Common myeloid progenitor, CD34-positive (primary cell): ENCODE results near the gene EPSTI1.
"Not testable (repeated sequence)": the region's sequence is repeated elsewhere in the genome, so short reads cannot be mapped to it uniquely, and the experiment has no call there.

Experiments used
- CTCF ChIA-PET: fragments of 350-600 bp; sonication (Branson Sonifier 250); formaldehyde crosslinking; loops from one replicate; lab custom pipeline; 2021; ENCODE audit warnings: antibody characterized with exemption; lab: Charles Lee
- POLR2A ChIA-PET: fragments of 350-600 bp; sonication (Branson Sonifier 250); formaldehyde crosslinking; loops from one replicate; lab custom pipeline; 2021; ENCODE audit warnings: antibody characterized with exemption; lab: Charles Lee
- DNase-seq, 3 donors: peaks; one replicate each; pipeline versions ENCODE4 v3.0.0 to v3.0.0-alpha.2; 2013
- H3K27ac ChIP-seq, 2 experiments: 1 replicate in 1 of 2; 2 replicates in 1 of 2; pipeline ENCODE4 v1.7.0; 2013; ENCODE audit warnings: inconsistent platforms in 2 of 2, low read length in 2 of 2, mild to moderate bottlenecking in 2 of 2, low read depth in 1 of 2, moderate library complexity in 1 of 2; ENCODE audit not compliant: severe bottlenecking in 2 of 2, insufficient read depth in 1 of 2, poor library complexity in 1 of 2
- H3K27me3 ChIP-seq, 5 experiments: replicated peaks in 2 of 5; 1 replicate in 3 of 5; 2 replicates in 2 of 5; pipeline versions ENCODE4 v1.6.1 to v1.7.0; 2013; ENCODE audit warnings: low read length in 4 of 5, mild to moderate bottlenecking in 2 of 5, moderate library complexity in 2 of 5, inconsistent platforms in 1 of 5; ENCODE audit not compliant: insufficient read depth in 5 of 5, control insufficient read depth in 4 of 5
- H3K36me3 ChIP-seq, 4 experiments: 1 replicate in 2 of 4; 2 replicates in 2 of 4; pipeline versions ENCODE4 v1.6.1 to v1.7.0; 2013; ENCODE audit warnings: low read length in 3 of 4, control low read depth in 1 of 4, mild to moderate bottlenecking in 1 of 4; ENCODE audit not compliant: control insufficient read depth in 4 of 4, insufficient read depth in 4 of 4
- H3K4me1 ChIP-seq, 4 experiments: 1 replicate in 3 of 4; 2 replicates in 1 of 4; pipeline versions ENCODE4 v1.6.1 to v1.7.1; 2013; ENCODE audit warnings: low read length in 3 of 4, mild to moderate bottlenecking in 3 of 4, control low read depth in 1 of 4, inconsistent platforms in 1 of 4, moderate library complexity in 1 of 4; ENCODE audit not compliant: control insufficient read depth in 4 of 4, insufficient read depth in 4 of 4; ENCODE audit errors: control extremely low read depth in 1 of 4
- H3K4me3 ChIP-seq, 7 experiments: 1 replicate in 4 of 7; 2 replicates in 3 of 7; pipeline versions ENCODE4 v1.5.1 to v1.7.0; 2013; ENCODE audit warnings: mild to moderate bottlenecking in 7 of 7, low read length in 6 of 7, moderate library complexity in 6 of 7, inconsistent platforms in 2 of 7, low read depth in 2 of 7, control low read depth in 1 of 7; ENCODE audit not compliant: insufficient read depth in 4 of 7, control insufficient read depth in 1 of 7; ENCODE audit errors: extremely low read depth in 1 of 7
- H3K9me3 ChIP-seq, 5 experiments: 1 replicate in 4 of 5; 2 replicates in 1 of 5; pipeline versions ENCODE4 v1.6.1 to v1.7.1; 2013; ENCODE audit warnings: low read length in 4 of 5, mild to moderate bottlenecking in 2 of 5, inconsistent platforms in 1 of 5, low read depth in 1 of 5, moderate library complexity in 1 of 5; ENCODE audit not compliant: control insufficient read depth in 4 of 5, insufficient read depth in 2 of 5; ENCODE audit errors: control extremely low read depth in 1 of 5
- WGBS: methylation state at CpG from one replicate; pipeline ENCODE4 v1.1.5; 2013; ENCODE audit not compliant: insufficient coverage; 5-methylcytosine and 5-hydroxymethylcytosine counted together

The EPSTI1 gene

GRCh38 chr13:42865768-42866102 lies 126.3 kb downstream of the EPSTI1 start:
- no peaks in the 10 kb centered on the region for H3K36me3 ChIP-seq
- H3K9me3 ChIP-seq: no peaks in the 10 kb centered on the region
- no peak overlapping the region for H3K27ac ChIP-seq
- ChIA-PET CTCF (no interaction called here), POLR2A (no interaction called here)
- H3K4me3 ChIP-seq: no peak overlapping the region
- DNase-seq: no peak
- no peaks in the 10 kb centered on the region for H3K4me1 ChIP-seq
- no peaks in the 10 kb centered on the region for H3K27me3 ChIP-seq
- no CpG with 5 or more reads among the region's 2 CpGs for WGBS

- ChIA-PET POLR2A (no interaction called here), CTCF (interaction anchor here (0.9 kb wide), 1 partner anchor 11 kb away, joined by 3 read pairs; no protein-coding TSS in a partner anchor)
- no peak overlapping the region for H3K4me3 ChIP-seq
- no peaks in the 10 kb centered on the region for H3K27me3 ChIP-seq
- 93% methylated on average over 9 of the region's 10 CpGs for WGBS
- no peak overlapping the region for H3K27ac ChIP-seq
- no peaks in the 10 kb centered on the region for H3K4me1 ChIP-seq
- H3K9me3 ChIP-seq: no peaks in the 10 kb centered on the region
- DNase-seq: no peak
- H3K36me3 ChIP-seq: no peaks in the 10 kb centered on the region
These were observed 126.9 kb downstream of the EPSTI1 start for GRCh38 chr13:42864952-42865767.

GRCh38 chr13:42862370-42862769 lies 129.7 kb downstream of the EPSTI1 start:
- H3K9me3 ChIP-seq, DNase-seq, POLR2A ChIA-PET, H3K4me1 ChIP-seq, H3K36me3 ChIP-seq, H3K27ac ChIP-seq, H3K27me3 ChIP-seq, H3K4me3 ChIP-seq: not testable (repeated sequence)
- 100% methylated on average over 2 of the region's 2 CpGs for WGBS
- CTCF ChIA-PET: interaction anchor here (1.0 kb wide), 1 partner anchor 25 kb away, joined by 3 read pairs; no protein-coding TSS in a partner anchor

DNA sequence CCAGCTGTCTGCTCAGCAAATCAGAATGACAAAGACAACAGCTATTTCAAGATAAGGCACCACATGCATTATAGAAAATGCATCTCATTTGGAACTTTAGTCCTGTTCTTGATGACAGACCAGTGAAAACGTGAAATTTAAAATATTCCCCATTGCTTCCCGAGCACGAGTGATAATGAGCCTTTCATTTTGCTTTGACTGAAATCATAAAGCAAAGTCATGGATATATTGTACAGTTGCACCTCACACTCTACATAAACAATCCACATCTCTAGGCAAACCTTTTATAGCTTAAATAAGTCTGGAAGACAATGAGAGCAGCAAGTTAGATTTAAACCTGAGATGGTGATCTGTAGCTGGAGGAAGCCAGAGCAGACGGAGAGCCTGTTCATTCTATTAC lies 131.6 kb downstream of the EPSTI1 start:
- Histone ChIP-seq H3K36me3 (no peaks in the 10 kb centered on the region), H3K4me1 (no peaks in the 10 kb centered on the region), H3K4me3 (no peak overlapping the region), H3K27me3 (no peaks in the 10 kb centered on the region), H3K9me3 (no peaks in the 10 kb centered on the region), H3K27ac (no peak overlapping the region)
- WGBS: 100% methylated on average over 1 of the region's 4 CpGs
- CTCF ChIA-PET: interaction anchor here (1.4 kb wide), 1 partner anchor 56 kb away, joined by 3 read pairs; no protein-coding TSS in a partner anchor
- no peak for DNase-seq
- POLR2A ChIA-PET: no interaction called here

GRCh38 chr13:42859760-42860159 lies 132.3 kb downstream of the EPSTI1 start:
- H3K4me3 ChIP-seq: no peak overlapping the region
- ChIA-PET POLR2A (no interaction called here), CTCF (no interaction called here)
- no peaks in the 10 kb centered on the region for H3K36me3 ChIP-seq
- no peaks in the 10 kb centered on the region for H3K9me3 ChIP-seq
- no peaks in the 10 kb centered on the region for H3K4me1 ChIP-seq
- H3K27me3 ChIP-seq: no peaks in the 10 kb centered on the region
- no CpG with 5 or more reads among the region's 2 CpGs for WGBS
- H3K27ac ChIP-seq: no peak overlapping the region
- DNase-seq: no peak

GRCh38 chr13:42855410-42855809 lies 136.6 kb downstream of the EPSTI1 start:
- no peak for DNase-seq
- H3K4me1 ChIP-seq: no peaks in the 10 kb centered on the region
- CTCF ChIA-PET: no interaction called here
- no peak overlapping the region for H3K4me3 ChIP-seq
- no peaks in the 10 kb centered on the region for H3K36me3 ChIP-seq
- 100% methylated on average over 6 of the region's 7 CpGs for WGBS
- POLR2A ChIA-PET: interaction anchor here (0.5 kb wide), 1 partner anchor 1255 kb away, joined by 3 read pairs; no protein-coding TSS in a partner anchor
- H3K27me3 ChIP-seq: no peaks in the 10 kb centered on the region
- no peak overlapping the region for H3K27ac ChIP-seq
- H3K9me3 ChIP-seq: no peaks in the 10 kb centered on the region

GRCh38 chr13:42852136-42852535 lies 139.9 kb downstream of the EPSTI1 start:
- Histone ChIP-seq H3K4me3 (no peak overlapping the region), H3K36me3 (no peaks in the 10 kb centered on the region), H3K27me3 (no peaks in the 10 kb centered on the region), H3K27ac (no peak overlapping the region), H3K4me1 (no peaks in the 10 kb centered on the region), H3K9me3 (no peaks in the 10 kb centered on the region)
- POLR2A ChIA-PET: no interaction called here
- CTCF ChIA-PET: no interaction called here
- WGBS: no CpG with 5 or more reads among the region's 3 CpGs
- no peak for DNase-seq
